ENCODE results near the gene DNAJC30. TPM values are rescaled to one million over a fixed set of nuclear protein-coding genes. Genes with fewer than 3 reads are reported as not detected.
A peak's percentile ranks its signal among the peaks of the same experiment; 100 is the strongest.

DNAJC30 gene
- total RNA-seq (10 to 100 TPM; 10.9 to 12.4 TPM), polyA plus RNA-seq (10.0 TPM)

GRCh38 chr7:73683056-73683787 lies at the start of gene DNAJC30, which contains the start of gene BUD23:
DNAJC30 (minus strand) TSS chr7:73683453; CDS start chr7:73683423, 30 bp downstream.
BUD23 (plus strand) TSS chr7:73683597; CDS start chr7:73683626, 29 bp downstream.
- Histone ChIP-seq H3K4me1 (ENCODE audit: insufficient read depth, low read length) (peaks cover 24% of the 10 kb centered on the region), H3K27ac (ENCODE audit: low read depth, low read length) (peak within 1 kb of the TSS; percentile 93), H3K4me3 (ENCODE audit: low read length) (peak within 1 kb of the TSS; percentile 99), H3K9me3 (ENCODE audit: low read length) (no peaks in the 10 kb centered on the region), H3K27me3 (ENCODE audit: insufficient read depth, low read length, poor library complexity, severe bottlenecking) (no peaks in the 10 kb centered on the region), H3K36me3 (ENCODE audit: insufficient read depth, low read length) (peaks cover 21% of the 10 kb centered on the region)
- no peaks in the 10 kb centered on the region for H3K9me3 Mint-ChIP-seq
- H3K27me3 Mint-ChIP-seq: no peaks in the 10 kb centered on the region
- H3K36me3 Mint-ChIP-seq: peaks cover 0 to 47% (median 7%) of the 10 kb centered on the region in 3 donors
- peak within 1 kb of the TSS; percentile 90 to 97 (median 96) for H3K27ac Mint-ChIP-seq
- ChIA-PET CTCF (no interaction called here), POLR2A (no interaction called here)
- peak; percentile 87 to 97 (median 93) for DNase-seq
- peak within 1 kb of the TSS; percentile 91 to 98 (median 96) for H3K4me3 Mint-ChIP-seq
- peaks cover 22 to 57% (median 33%) of the 10 kb centered on the region in 3 donors for H3K4me1 Mint-ChIP-seq

GRCh38 chr7:73732397-73732796 lies 49.1 kb upstream of the DNAJC30 start:
- H3K4me1 Mint-ChIP-seq: peaks cover 6 to 10% (median 10%) of the 10 kb centered on the region in 3 donors
- H3K36me3 Mint-ChIP-seq: peaks cover 0 to 10% (median 0%) of the 10 kb centered on the region in 3 donors
- Histone ChIP-seq H3K27me3 (ENCODE audit: insufficient read depth, low read length, poor library complexity, severe bottlenecking) (no peaks in the 10 kb centered on the region), H3K9me3 (ENCODE audit: low read length) (no peaks in the 10 kb centered on the region), H3K4me1 (ENCODE audit: insufficient read depth, low read length) (no peaks in the 10 kb centered on the region), H3K36me3 (ENCODE audit: insufficient read depth, low read length) (peaks cover 5% of the 10 kb centered on the region), H3K4me3 (ENCODE audit: low read length) (no peak overlapping the region), H3K27ac (ENCODE audit: low read depth, low read length) (no peak overlapping the region)
- CTCF ChIA-PET: interaction anchor here (1.0 to 9.3 kb wide), 2 partner anchors 21 to 126 kb away, joined by 3 to 104 read pairs; no protein-coding TSS in a partner anchor
- POLR2A ChIA-PET: no interaction called here
- H3K4me3 Mint-ChIP-seq: no peak overlapping the region
- no peak overlapping the region for H3K27ac Mint-ChIP-seq
- DNase-seq: no peak
- H3K9me3 Mint-ChIP-seq: no peaks in the 10 kb centered on the region
- peaks cover 4 to 12% of the 10 kb centered on the region in 2 donors for H3K27me3 Mint-ChIP-seq

- POLR2A ChIA-PET: no interaction called here
- Histone ChIP-seq H3K36me3 (ENCODE audit: insufficient read depth, low read length) (no peaks in the 10 kb centered on the region), H3K27ac (ENCODE audit: low read depth, low read length) (no peak overlapping the region), H3K4me3 (ENCODE audit: low read length) (no peak overlapping the region), H3K4me1 (ENCODE audit: insufficient read depth, low read length) (no peaks in the 10 kb centered on the region), H3K9me3 (ENCODE audit: low read length) (no peaks in the 10 kb centered on the region), H3K27me3 (ENCODE audit: insufficient read depth, low read length, poor library complexity, severe bottlenecking) (peaks cover 6% of the 10 kb centered on the region)
- Mint-ChIP-seq H3K9me3 (no peaks in the 10 kb centered on the region), H3K4me3 (no peak overlapping the region), H3K27ac (no peak overlapping the region), H3K36me3 (no peaks in the 10 kb centered on the region), H3K27me3 (peaks cover 6 to 12% of the 10 kb centered on the region in 2 donors), H3K4me1 (peaks cover 6 to 8% (median 8%) of the 10 kb centered on the region in 3 donors)
- DNase-seq: no peak
- CTCF ChIA-PET: interaction anchor here (3.7 kb wide), 1 partner anchor 123 kb away, joined by 37 read pairs; no protein-coding TSS in a partner anchor
Observed at GRCh38 chr7:73730485-73730884, 47.2 kb upstream of the DNAJC30 start.

- no peaks in the 10 kb centered on the region for H3K4me1 ChIP-seq (ENCODE audit: insufficient read depth, low read length)
- Mint-ChIP-seq H3K27me3 (peaks cover 6 to 12% of the 10 kb centered on the region in 2 donors), H3K27ac (peak overlapping the region in 1 of 8 donors; percentile 2), H3K4me1 (no peaks in the 10 kb centered on the region), H3K4me3 (peak overlapping the region in 1 of 7 donors; percentile 44), H3K9me3 (no peaks in the 10 kb centered on the region), H3K36me3 (no peaks in the 10 kb centered on the region)
- CTCF ChIA-PET: interaction anchor here (1.2 to 3.7 kb wide), 2 partner anchors 9 to 121 kb away, joined by 3 to 37 read pairs; partner anchors contain the start of gene STX1A
- H3K9me3 ChIP-seq (ENCODE audit: low read length): no peaks in the 10 kb centered on the region
- POLR2A ChIA-PET: no interaction called here
- no peak overlapping the region for H3K27ac ChIP-seq (ENCODE audit: low read depth, low read length)
- no peaks in the 10 kb centered on the region for H3K36me3 ChIP-seq (ENCODE audit: insufficient read depth, low read length)
- DNase-seq: no peak
- H3K4me3 ChIP-seq (ENCODE audit: low read length): no peak overlapping the region
- peaks cover 6% of the 10 kb centered on the region for H3K27me3 ChIP-seq (ENCODE audit: insufficient read depth, low read length, poor library complexity, severe bottlenecking)
Observed at GRCh38 chr7:73728551-73728950, 45.3 kb upstream of the DNAJC30 start.

GRCh38 chr7:73727952-73728351 lies 44.7 kb upstream of the DNAJC30 start:
- DNase-seq: no peak
- ChIA-PET CTCF (interaction anchor here (1.2 to 3.7 kb wide), 2 partner anchors 9 to 120 kb away, joined by 3 to 37 read pairs; partner anchors contain the start of gene STX1A), POLR2A (no interaction called here)
- Histone ChIP-seq H3K9me3 (ENCODE audit: low read length) (no peaks in the 10 kb centered on the region), H3K27me3 (ENCODE audit: insufficient read depth, low read length, poor library complexity, severe bottlenecking) (peaks cover 6% of the 10 kb centered on the region), H3K27ac (ENCODE audit: low read depth, low read length) (no peak overlapping the region), H3K4me3 (ENCODE audit: low read length) (no peak overlapping the region), H3K4me1 (ENCODE audit: insufficient read depth, low read length) (no peaks in the 10 kb centered on the region), H3K36me3 (ENCODE audit: insufficient read depth, low read length) (no peaks in the 10 kb centered on the region)
- Mint-ChIP-seq H3K27me3 (peaks cover 4 to 12% of the 10 kb centered on the region in 2 donors), H3K27ac (no peak overlapping the region), H3K4me3 (no peak overlapping the region), H3K36me3 (no peaks in the 10 kb centered on the region), H3K9me3 (no peaks in the 10 kb centered on the region), H3K4me1 (no peaks in the 10 kb centered on the region)

GRCh38 chr7:73726083-73726466 lies 42.8 kb upstream of the DNAJC30 start:
- ChIA-PET CTCF (interaction anchor here (0.8 to 8.4 kb wide), 10 partner anchors 9 to 204 kb away, joined by 3 to 81 read pairs (median 6); partner anchors contain the start of genes ABHD11 and BAZ1B), POLR2A (no interaction called here)

GRCh38 chr7:73723813-73724212 lies 40.6 kb upstream of the DNAJC30 start:
- H3K9me3 Mint-ChIP-seq: peaks cover 0 to 2% (median 0%) of the 10 kb centered on the region in 5 donors
- H3K27me3 Mint-ChIP-seq: peaks cover 4 to 8% of the 10 kb centered on the region in 2 donors
- no peak for DNase-seq
- H3K27me3 ChIP-seq (ENCODE audit: insufficient read depth, low read length, poor library complexity, severe bottlenecking): peaks cover 6% of the 10 kb centered on the region
- peaks cover 4 to 7% (median 5%) of the 10 kb centered on the region in 3 donors for H3K4me1 Mint-ChIP-seq
- no peaks in the 10 kb centered on the region for H3K36me3 ChIP-seq (ENCODE audit: insufficient read depth, low read length)
- no peak overlapping the region for H3K27ac Mint-ChIP-seq
- H3K4me3 Mint-ChIP-seq: no peak overlapping the region
- no peaks in the 10 kb centered on the region for H3K9me3 ChIP-seq (ENCODE audit: low read length)
- H3K36me3 Mint-ChIP-seq: no peaks in the 10 kb centered on the region
- no peak overlapping the region for H3K4me3 ChIP-seq (ENCODE audit: low read length)
- H3K27ac ChIP-seq (ENCODE audit: low read depth, low read length): no peak overlapping the region
- H3K4me1 ChIP-seq (ENCODE audit: insufficient read depth, low read length): peaks cover under 1% of the 10 kb centered on the region
- CTCF ChIA-PET: interaction anchor here (0.9 to 8.4 kb wide), 4 partner anchors 12 to 121 kb away, joined by 3 to 81 read pairs (median 20); partner anchors contain the start of gene ABHD11
- POLR2A ChIA-PET: no interaction called here

More at GRCh38 chr7:73726083-73726466, 42.8 kb upstream of the DNAJC30 start:
- H3K27ac Mint-ChIP-seq: no peak overlapping the region
- Histone ChIP-seq H3K9me3 (ENCODE audit: low read length) (no peaks in the 10 kb centered on the region), H3K4me1 (ENCODE audit: insufficient read depth, low read length) (no peaks in the 10 kb centered on the region), H3K27me3 (ENCODE audit: insufficient read depth, low read length, poor library complexity, severe bottlenecking) (peaks cover 6% of the 10 kb centered on the region), H3K27ac (ENCODE audit: low read depth, low read length) (no peak overlapping the region), H3K36me3 (ENCODE audit: insufficient read depth, low read length) (no peaks in the 10 kb centered on the region), H3K4me3 (ENCODE audit: low read length) (no peak overlapping the region)
- H3K27me3 Mint-ChIP-seq: peaks cover 4 to 12% of the 10 kb centered on the region in 2 donors
- no peak overlapping the region for H3K4me3 Mint-ChIP-seq
- H3K9me3 Mint-ChIP-seq: no peaks in the 10 kb centered on the region
- no peaks in the 10 kb centered on the region for H3K36me3 Mint-ChIP-seq
- no peak for DNase-seq
- H3K4me1 Mint-ChIP-seq: no peaks in the 10 kb centered on the region

GRCh38 chr7:73722785-73723184 lies 39.5 kb upstream of the DNAJC30 start:
- Histone ChIP-seq H3K4me1 (ENCODE audit: insufficient read depth, low read length) (peaks cover 11% of the 10 kb centered on the region), H3K36me3 (ENCODE audit: insufficient read depth, low read length) (no peaks in the 10 kb centered on the region), H3K27ac (ENCODE audit: low read depth, low read length) (no peak overlapping the region), H3K4me3 (ENCODE audit: low read length) (no peak overlapping the region), H3K9me3 (ENCODE audit: low read length) (no peaks in the 10 kb centered on the region), H3K27me3 (ENCODE audit: insufficient read depth, low read length, poor library complexity, severe bottlenecking) (peaks cover 6% of the 10 kb centered on the region)
- Mint-ChIP-seq H3K4me1 (peaks cover 10 to 17% (median 11%) of the 10 kb centered on the region in 3 donors), H3K27ac (no peak overlapping the region), H3K27me3 (peaks cover 0 to 4% of the 10 kb centered on the region in 2 donors), H3K36me3 (no peaks in the 10 kb centered on the region), H3K9me3 (peaks cover 0 to 2% (median 0%) of the 10 kb centered on the region in 5 donors), H3K4me3 (peak overlapping the region in 2 of 7 donors; percentile 32 to 44)
- CTCF ChIA-PET: interaction anchor here (8.4 kb wide), 1 partner anchor 116 kb away, joined by 81 read pairs; no protein-coding TSS in a partner anchor
- POLR2A ChIA-PET: no interaction called here
- no peak for DNase-seq
